HUES6 (cell line): Measurements from ENCODE around the gene MSL2.

ENCODE experiments used
- H3K27ac ChIP-seq: 2 replicates; pipeline ENCODE4 v1.7.0; 2013; ENCODE audit warnings: low read depth, mild to moderate bottlenecking, low read length, inconsistent platforms
- H3K27me3 ChIP-seq: 2 replicates; pipeline ENCODE4 v1.6.1; 2013; ENCODE audit warnings: low read length; ENCODE audit not compliant: control insufficient read depth, insufficient read depth
- H3K36me3 ChIP-seq: 2 replicates; pipeline ENCODE4 v1.6.1; 2013; ENCODE audit warnings: low read length; ENCODE audit not compliant: control insufficient read depth, insufficient read depth
- H3K4me1 ChIP-seq: 2 replicates; pipeline ENCODE4 v1.6.1; 2013; ENCODE audit warnings: low read length; ENCODE audit not compliant: control insufficient read depth, insufficient read depth
- H3K4me3 ChIP-seq: 2 replicates; pipeline ENCODE4 v1.5.1; 2013; ENCODE audit warnings: low read depth, low read length
- H3K9ac ChIP-seq: one replicate; pipeline ENCODE4 v1.6.1; 2013; ENCODE audit warnings: mild to moderate bottlenecking, low read length
- H3K9me3 ChIP-seq: 2 replicates; pipeline ENCODE4 v1.6.1; 2013; ENCODE audit warnings: low read depth, low read length; ENCODE audit not compliant: control insufficient read depth, insufficient read depth

Gene MSL2

DNA sequence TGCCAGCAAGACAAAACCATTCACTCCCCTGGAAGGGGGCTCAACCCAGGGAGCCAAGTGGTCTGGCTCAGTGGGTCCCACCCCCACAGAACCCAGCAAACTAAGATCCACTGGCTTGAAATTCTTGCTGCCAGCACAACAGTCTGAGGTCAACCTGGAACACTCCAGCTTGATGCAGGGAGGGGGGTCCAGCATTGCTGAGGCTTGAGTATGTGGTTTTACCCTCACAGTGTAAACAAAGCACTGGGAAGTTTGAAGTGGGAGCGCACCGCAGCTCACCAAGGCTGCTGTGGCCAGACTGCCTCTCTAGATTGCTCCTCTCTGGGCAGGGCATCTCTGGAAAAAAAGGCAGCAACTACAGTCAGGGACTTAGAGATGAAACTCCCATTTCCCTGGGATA lies 81.7 kb downstream of the MSL2 start:
- Histone ChIP-seq H3K27ac (no peak overlapping the region), H3K4me1 (no peaks in the 10 kb centered on the region), H3K9me3 (peaks cover 20% of the 10 kb centered on the region; the same call in 1 of the 2 replicates), H3K4me3 (no peak overlapping the region), H3K36me3 (peaks cover 9% of the 10 kb centered on the region; the same call in 1 of the 2 replicates), H3K9ac (no peak overlapping the region), H3K27me3 (no peaks in the 10 kb centered on the region)

- Histone ChIP-seq H3K9me3 (peaks cover 20% of the 10 kb centered on the region; the same call in 1 of the 2 replicates), H3K27ac (no peak overlapping the region), H3K9ac (no peak overlapping the region), H3K36me3 (peaks cover 12% of the 10 kb centered on the region; the same call in 1 of the 2 replicates), H3K4me3 (no peak overlapping the region), H3K4me1 (no peaks in the 10 kb centered on the region), H3K27me3 (no peaks in the 10 kb centered on the region)
Measured at GRCh38 chr3:136110481-136110880, 85.7 kb downstream of the MSL2 start.

DNA sequence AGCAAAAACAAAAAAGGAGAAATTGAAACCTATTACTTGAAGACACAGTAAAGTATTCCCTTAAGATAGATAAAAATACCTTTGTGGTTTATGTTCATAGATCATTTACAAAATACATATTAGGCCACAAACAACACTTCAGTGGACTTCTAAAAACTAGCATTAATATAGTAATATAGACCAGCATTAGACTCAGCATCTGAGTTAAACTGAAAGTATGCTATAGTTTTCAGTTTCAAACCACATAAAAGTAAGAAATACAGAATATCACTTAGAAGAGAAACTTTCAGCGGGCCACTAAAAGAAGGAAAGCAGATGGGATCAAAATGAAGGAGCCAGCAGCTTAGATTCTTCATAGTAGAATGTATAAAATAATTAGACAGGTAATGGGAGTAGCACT lies 86.6 kb downstream of the MSL2 start:
- no peak overlapping the region for H3K4me3 ChIP-seq
- H3K9me3 ChIP-seq = peaks cover 12% of the 10 kb centered on the region; the same call in 1 of the 2 replicates
- no peaks in the 10 kb centered on the region for H3K27me3 ChIP-seq
- H3K27ac ChIP-seq = no peak overlapping the region
- H3K4me1 ChIP-seq = no peaks in the 10 kb centered on the region
- no peak overlapping the region for H3K9ac ChIP-seq
- peaks cover 12% of the 10 kb centered on the region; the same call in 1 of the 2 replicates for H3K36me3 ChIP-seq

DNA sequence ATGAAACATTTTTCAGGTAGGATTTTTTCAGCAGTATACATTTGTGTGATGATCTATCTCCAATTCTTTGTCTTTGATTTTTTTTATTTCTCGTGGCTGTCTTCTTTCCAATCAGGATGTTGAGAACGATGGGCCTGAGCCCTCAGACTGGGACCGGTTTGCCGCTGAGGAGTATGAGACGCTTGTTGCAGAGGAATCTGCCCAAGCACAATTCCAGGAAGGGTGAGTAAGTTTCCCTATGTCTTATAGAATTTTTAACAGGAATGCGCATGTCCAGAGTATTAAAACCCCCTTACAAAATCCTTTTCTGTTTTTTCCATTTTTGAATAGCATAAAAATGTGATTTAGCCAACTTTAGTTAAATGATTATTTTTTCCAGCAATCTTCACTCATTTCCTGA lies 90.0 kb downstream of the MSL2 start:
- Histone ChIP-seq H3K9me3 (no peaks in the 10 kb centered on the region), H3K36me3 (peaks cover 14% of the 10 kb centered on the region; the same call in 1 of the 2 replicates), H3K4me1 (no peaks in the 10 kb centered on the region), H3K27me3 (no peaks in the 10 kb centered on the region), H3K9ac (no peak overlapping the region), H3K4me3 (no peak overlapping the region), H3K27ac (no peak overlapping the region)

DNA sequence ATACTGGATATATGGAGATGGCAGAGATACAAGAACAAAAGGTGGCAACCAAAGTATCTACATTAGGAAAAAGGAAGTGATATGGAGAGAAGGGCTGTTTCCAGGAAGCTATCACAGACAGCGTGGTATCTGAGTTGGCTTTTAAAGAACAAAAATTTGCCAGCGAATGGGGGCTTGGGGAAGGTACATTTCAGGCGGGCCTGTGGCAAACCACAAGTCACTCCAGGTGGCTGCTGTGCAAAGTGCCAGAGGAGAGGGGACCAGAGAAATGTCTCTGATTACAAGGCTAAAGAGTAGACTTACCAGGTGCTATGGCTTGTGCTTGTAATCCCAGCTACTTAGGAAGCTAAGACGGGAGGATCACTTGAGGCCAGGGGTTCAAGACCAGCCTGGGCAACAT lies 91.1 kb downstream of the MSL2 start:
- no peak overlapping the region for H3K4me3 ChIP-seq
- no peak overlapping the region for H3K27ac ChIP-seq
- peaks cover 14% of the 10 kb centered on the region; the same call in 1 of the 2 replicates for H3K36me3 ChIP-seq
- no peaks in the 10 kb centered on the region for H3K9me3 ChIP-seq
- H3K27me3 ChIP-seq = no peaks in the 10 kb centered on the region
- no peak overlapping the region for H3K9ac ChIP-seq
- no peaks in the 10 kb centered on the region for H3K4me1 ChIP-seq
